ENCODE data around the gene CD79A.

Gene CD79A

GRCh38 chr19:41876847-41877832, at the start of gene CD79A:
Gene CD79A (plus strand): TSS chr19:41877279. CDS start chr19:41877305, 26 bp downstream.
- peak; percentile 61 to 68 (median 64) for DNase-seq

- DNase-seq = no peak
Observed at GRCh38 chr19:41837981-41838708, 38.9 kb upstream of the CD79A start.

GRCh38 chr19:41839211-41839610, 37.9 kb upstream of the CD79A start:
- no peak for DNase-seq

GRCh38 chr19:41843371-41843770, 33.7 kb upstream of the CD79A start:
- no peak for DNase-seq

GRCh38 chr19:41844601-41845000, 32.5 kb upstream of the CD79A start, which contains the start of gene LYPD4:
Gene LYPD4 (minus strand): TSS chr19:41844683. CDS start chr19:41839285, 5,398 bp downstream.
- no peak for DNase-seq

GRCh38 chr19:41845001-41845050, 32.3 kb upstream of the CD79A start, which contains the start of gene DMRTC2:
Gene DMRTC2 (plus strand): TSS chr19:41845042. CDS start chr19:41847429, 2,387 bp downstream.
- no peak for DNase-seq

- no peak for DNase-seq
Observed at GRCh38 chr19:41845051-41845590, 32.0 kb upstream of the CD79A start.

GRCh38 chr19:41847351-41848105, 29.6 kb upstream of the CD79A start:
- DNase-seq = no peak

GRCh38 chr19:41848666-41849065, 28.4 kb upstream of the CD79A start:
- no peak for DNase-seq

- no peak for DNase-seq
Observed at GRCh38 chr19:41849067-41849466, 28.0 kb upstream of the CD79A start.

- no peak for DNase-seq
Observed at GRCh38 chr19:41850381-41850780, 26.7 kb upstream of the CD79A start.

- no peak for DNase-seq
Observed at GRCh38 chr19:41851456-41851855, 25.6 kb upstream of the CD79A start.

- DNase-seq = no peak
Observed at GRCh38 chr19:41853344-41853743, 23.7 kb upstream of the CD79A start.

GRCh38 chr19:41853768-41854167, 23.3 kb upstream of the CD79A start:
- no peak for DNase-seq

- no peak for DNase-seq
Observed at GRCh38 chr19:41859213-41859617, 17.9 kb upstream of the CD79A start.

GRCh38 chr19:41859618-41860418, 17.3 kb upstream of the CD79A start, which contains the start of gene RPS19:
Gene RPS19 (plus strand): TSS chr19:41860255. CDS start chr19:41860775, 520 bp downstream.
- DNase-seq = peak; percentile 99 to 100 (median 99)

- peak; percentile 27 to 44 (median 35) for DNase-seq
Observed at GRCh38 chr19:41860419-41861115, 16.5 kb upstream of the CD79A start.

- DNase-seq = peak in 2 of 3 donors; percentile 27 to 29
Observed at GRCh38 chr19:41861116-41861768, 15.8 kb upstream of the CD79A start.

GRCh38 chr19:41861846-41862245, 15.2 kb upstream of the CD79A start:
- DNase-seq = no peak

GRCh38 chr19:41862445-41862986, 14.6 kb upstream of the CD79A start:
- no peak for DNase-seq

Data from suppressor macrophage treated with lipopolysaccharide for 1 hour (primary cell).